Measurements from ENCODE around the gene PEX16. TPM values are rescaled to one million over a fixed set of nuclear protein-coding genes. Genes with fewer than 3 reads are reported as not detected.
"Not testable (repeated sequence)": the region's sequence is repeated elsewhere in the genome, so short reads cannot be mapped to it uniquely, and the experiment has no call there.

The PEX16 gene
- total RNA-seq, 2 experiments from 2014 or later: 28.2 to 34.6 TPM

DNA sequence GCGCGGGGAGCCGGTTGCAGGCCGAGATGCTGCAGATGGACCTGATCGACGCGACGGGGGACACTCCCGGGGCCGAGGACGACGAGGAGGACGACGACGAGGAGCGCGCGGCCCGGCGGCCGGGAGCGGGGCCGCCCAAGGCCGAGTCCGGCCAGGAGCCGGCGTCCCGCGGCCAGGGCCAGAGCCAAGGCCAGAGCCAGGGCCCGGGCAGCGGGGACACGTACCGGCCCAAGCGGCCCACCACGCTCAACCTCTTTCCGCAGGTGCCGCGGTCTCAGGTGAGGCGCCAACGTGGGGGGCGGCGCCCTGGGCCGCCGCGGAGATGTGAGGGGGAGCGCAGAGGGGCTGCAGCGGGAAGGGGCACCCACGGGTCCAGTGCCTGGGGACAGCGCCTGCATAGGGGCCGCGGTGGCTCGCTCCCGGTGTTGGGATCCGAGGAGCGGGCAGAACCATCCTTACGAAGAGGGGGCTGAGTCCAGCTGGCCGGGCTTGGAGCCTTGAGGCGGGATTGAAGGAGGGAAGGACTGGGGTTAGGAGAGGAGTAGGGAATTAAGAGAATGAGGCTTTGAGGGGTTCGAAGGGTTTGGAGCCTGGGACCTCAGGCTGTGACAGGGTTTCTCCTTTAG lies 17.4 kb downstream of the PEX16 start:
- H3K4me3 Mint-ChIP-seq: peak overlapping the region; percentile 35
- peaks cover 13% of the 10 kb centered on the region for H3K27me3 Mint-ChIP-seq
- POLR2A ChIA-PET: interaction anchor here (1.2 kb wide), 1 partner anchor 18 kb away, joined by 4 read pairs; no protein-coding TSS in a partner anchor
- H3K27ac Mint-ChIP-seq; H3K9me3 Mint-ChIP-seq; H3K36me3 Mint-ChIP-seq; intact Hi-C loops (cut with micrococcal nuclease); DNase-seq; H3K4me1 Mint-ChIP-seq (ENCODE audit: low read depth); CTCF ChIA-PET: not testable (repeated sequence)

DNA sequence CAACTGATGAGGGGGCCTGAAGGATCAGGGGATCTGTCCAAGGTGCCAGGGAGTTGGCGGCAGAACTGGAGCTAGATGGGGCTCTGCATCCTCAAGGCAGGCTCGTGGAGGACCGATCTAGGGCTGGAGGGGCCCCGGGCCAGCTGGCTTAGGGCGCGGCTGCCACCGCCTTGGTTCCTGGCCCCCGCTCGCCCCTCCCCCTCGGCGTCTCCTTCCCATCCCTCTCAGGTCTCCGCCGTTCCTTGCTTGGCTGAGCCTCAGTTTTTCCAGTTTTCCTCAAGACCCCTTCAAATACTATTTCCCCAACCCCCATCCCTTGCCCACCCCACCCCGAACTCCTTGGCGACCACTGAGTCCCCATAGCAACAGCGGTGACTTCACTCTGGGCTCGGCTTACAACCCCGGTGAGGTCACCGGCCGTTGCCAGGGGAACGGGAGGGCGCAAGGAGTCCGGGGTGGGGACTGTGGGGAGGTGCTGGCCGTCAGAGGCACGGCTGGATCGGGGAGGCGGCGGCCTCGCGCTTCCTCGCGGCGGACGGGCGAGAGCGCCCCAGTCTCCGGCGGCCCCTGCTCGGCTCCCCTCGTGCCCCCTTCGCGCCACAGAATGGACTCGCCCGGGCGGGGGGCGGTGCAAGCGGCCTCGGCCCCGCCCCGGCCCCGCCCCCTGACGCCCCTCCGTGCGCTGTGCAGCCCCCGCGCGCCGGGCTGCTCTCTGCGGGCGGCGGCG lies 18.1 kb downstream of the PEX16 start:
- CTCF ChIA-PET: no interaction called here
- H3K4me3 Mint-ChIP-seq: peak overlapping the region; percentile 37
- H3K27ac Mint-ChIP-seq: no peak overlapping the region
- POLR2A ChIA-PET: no interaction called here
- no peaks in the 10 kb centered on the region for H3K9me3 Mint-ChIP-seq
- H3K36me3 Mint-ChIP-seq: no peaks in the 10 kb centered on the region
- H3K4me1 Mint-ChIP-seq (ENCODE audit: low read depth): no peaks in the 10 kb centered on the region
- DNase-seq: peak; percentile 75
- H3K27me3 Mint-ChIP-seq: peaks cover 18% of the 10 kb centered on the region
- intact Hi-C loops (cut with micrococcal nuclease): no loop called here

DNA sequence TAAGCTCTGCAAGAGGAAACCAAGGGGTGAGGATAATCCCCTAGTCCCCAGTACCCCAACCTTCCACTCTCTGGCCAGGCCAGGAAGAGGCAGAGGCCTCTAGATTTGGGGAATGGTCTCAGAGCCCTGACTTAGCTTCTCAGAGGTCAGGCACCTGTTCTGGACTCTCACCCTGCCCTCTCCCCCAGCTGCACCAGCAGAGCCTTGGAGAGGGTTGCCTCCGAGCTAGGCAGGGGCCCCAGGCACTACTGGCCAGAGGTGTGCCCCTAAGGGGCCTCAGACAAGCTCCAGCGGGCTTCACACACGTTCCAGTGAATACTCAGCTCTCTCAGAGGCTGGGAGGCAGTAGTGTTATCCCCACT lies 18.6 kb downstream of the PEX16 start:
- H3K27me3 Mint-ChIP-seq: peaks cover 23% of the 10 kb centered on the region
- no peaks in the 10 kb centered on the region for H3K36me3 Mint-ChIP-seq
- H3K4me3 Mint-ChIP-seq: peak overlapping the region; percentile 37
- intact Hi-C loops (cut with micrococcal nuclease): no loop called here
- POLR2A ChIA-PET: interaction anchor here (1.1 kb wide), 1 partner anchor 19 kb away, joined by 3 read pairs; the partner anchor contains the start of gene PEX16
- no peaks in the 10 kb centered on the region for H3K4me1 Mint-ChIP-seq (ENCODE audit: low read depth)
- H3K27ac Mint-ChIP-seq: no peak overlapping the region
- no peaks in the 10 kb centered on the region for H3K9me3 Mint-ChIP-seq
- CTCF ChIA-PET: no interaction called here
- DNase-seq: no peak

DNA sequence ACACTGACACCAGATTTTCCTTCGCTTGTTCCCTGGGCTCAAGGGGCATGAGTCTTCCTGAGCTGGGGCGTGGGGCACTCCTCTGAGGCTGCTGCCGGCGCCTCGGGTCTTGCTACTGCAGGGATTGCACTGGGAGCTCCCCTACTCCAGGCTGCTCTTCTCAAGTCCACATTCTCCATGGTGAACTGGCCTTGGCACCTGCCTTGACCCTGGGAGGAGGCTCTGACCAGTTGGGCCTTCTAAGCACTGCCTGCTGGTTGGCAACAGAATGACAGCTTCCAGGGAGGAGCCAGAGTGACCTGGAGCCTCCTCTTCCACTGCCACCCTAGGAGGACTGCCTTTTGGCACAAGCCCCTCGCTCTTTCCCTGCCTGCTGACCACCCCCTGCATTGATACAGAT lies 20.1 kb downstream of the PEX16 start:
- no peak for DNase-seq
- ChIA-PET CTCF (no interaction called here), POLR2A (no interaction called here)
- Mint-ChIP-seq H3K9me3 (no peaks in the 10 kb centered on the region), H3K27ac (no peak overlapping the region), H3K27me3 (peaks cover 27% of the 10 kb centered on the region), H3K36me3 (no peaks in the 10 kb centered on the region), H3K4me1 (ENCODE audit: low read depth) (no peaks in the 10 kb centered on the region), H3K4me3 (no peak overlapping the region)
- intact Hi-C loops (cut with micrococcal nuclease): no loop called here

DNA sequence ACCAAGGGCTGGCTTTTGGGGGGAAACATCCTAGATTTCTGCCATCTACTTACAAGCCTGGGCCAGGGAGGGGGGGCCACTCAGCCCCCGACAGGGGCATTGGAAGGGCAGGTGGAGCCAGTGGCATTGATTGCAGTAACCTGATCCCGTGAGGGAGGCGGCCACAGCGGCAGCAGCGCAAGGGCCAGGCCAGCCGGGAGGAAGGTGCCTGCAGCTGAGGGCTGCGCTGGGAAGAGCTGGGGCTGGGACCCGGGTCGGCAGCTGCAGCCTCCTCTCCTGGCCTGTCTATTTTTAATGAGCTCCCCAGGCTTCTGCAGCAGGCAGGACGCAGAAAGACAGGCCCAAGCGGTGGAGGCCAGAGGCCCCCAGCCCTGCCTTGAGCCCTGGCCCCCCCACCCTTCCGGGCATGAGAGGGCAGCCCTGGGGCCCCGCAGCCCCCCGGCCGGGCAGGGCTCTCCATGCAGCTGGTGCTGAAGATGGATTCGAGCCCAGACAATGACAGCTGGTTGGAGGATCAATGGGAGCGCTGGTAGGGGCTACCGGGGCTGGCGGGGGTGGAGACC lies 21.2 kb downstream of the PEX16 start:
- ChIA-PET POLR2A (interaction anchor here (0.8 kb wide), 1 partner anchor 18 kb away, joined by 3 read pairs; no protein-coding TSS in a partner anchor), CTCF (no interaction called here)
- DNase-seq: no peak
- intact Hi-C loops (cut with micrococcal nuclease): no loop called here
- H3K27ac Mint-ChIP-seq: no peak overlapping the region
- H3K4me3 Mint-ChIP-seq: no peak overlapping the region
- H3K9me3 Mint-ChIP-seq: no peaks in the 10 kb centered on the region
- no peaks in the 10 kb centered on the region for H3K36me3 Mint-ChIP-seq
- H3K4me1 Mint-ChIP-seq (ENCODE audit: low read depth): no peaks in the 10 kb centered on the region
- peaks cover 27% of the 10 kb centered on the region for H3K27me3 Mint-ChIP-seq

DNA sequence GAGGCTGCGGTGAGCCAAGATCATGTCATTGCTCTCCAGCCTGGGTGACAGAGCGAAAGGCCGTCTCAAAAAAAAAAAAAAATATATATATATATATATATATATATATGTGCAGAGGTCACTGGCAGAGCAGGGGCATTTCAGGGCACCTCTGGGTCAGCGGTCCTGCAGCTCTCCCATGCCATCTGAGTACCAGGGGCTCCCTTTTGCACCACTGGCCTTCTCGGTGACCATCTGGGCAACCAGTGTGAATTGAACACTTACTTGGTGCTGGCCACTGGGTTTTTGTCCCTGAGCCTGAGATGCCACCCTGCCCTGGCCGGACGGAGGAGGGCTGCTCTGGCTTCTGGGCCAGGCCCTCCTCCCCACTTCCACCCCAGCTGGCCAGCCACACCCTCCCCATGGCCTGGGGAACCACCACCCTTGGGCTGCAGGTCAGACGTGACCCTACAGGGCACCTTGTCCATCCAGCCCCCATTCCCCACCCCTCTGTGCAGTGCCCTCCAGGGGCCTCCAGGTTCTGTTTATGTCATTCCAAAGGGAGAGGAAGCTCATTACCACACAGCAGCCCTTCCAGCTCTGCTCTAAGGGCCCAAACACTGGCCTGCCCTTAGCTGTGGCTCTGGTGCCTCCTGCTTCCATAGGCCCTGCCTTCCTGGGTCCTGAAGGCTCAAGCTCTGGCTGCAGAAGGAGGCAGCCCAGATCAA lies 22.0 kb downstream of the PEX16 start:
- CTCF ChIA-PET: no interaction called here
- H3K9me3 Mint-ChIP-seq: no peaks in the 10 kb centered on the region
- no peak for DNase-seq
- POLR2A ChIA-PET: no interaction called here
- H3K27me3 Mint-ChIP-seq: peaks cover 24% of the 10 kb centered on the region
- H3K27ac Mint-ChIP-seq: no peak overlapping the region
- intact Hi-C loops (cut with micrococcal nuclease): no loop called here
- no peaks in the 10 kb centered on the region for H3K4me1 Mint-ChIP-seq (ENCODE audit: low read depth)
- H3K36me3 Mint-ChIP-seq: no peaks in the 10 kb centered on the region
- H3K4me3 Mint-ChIP-seq: no peak overlapping the region

DNA sequence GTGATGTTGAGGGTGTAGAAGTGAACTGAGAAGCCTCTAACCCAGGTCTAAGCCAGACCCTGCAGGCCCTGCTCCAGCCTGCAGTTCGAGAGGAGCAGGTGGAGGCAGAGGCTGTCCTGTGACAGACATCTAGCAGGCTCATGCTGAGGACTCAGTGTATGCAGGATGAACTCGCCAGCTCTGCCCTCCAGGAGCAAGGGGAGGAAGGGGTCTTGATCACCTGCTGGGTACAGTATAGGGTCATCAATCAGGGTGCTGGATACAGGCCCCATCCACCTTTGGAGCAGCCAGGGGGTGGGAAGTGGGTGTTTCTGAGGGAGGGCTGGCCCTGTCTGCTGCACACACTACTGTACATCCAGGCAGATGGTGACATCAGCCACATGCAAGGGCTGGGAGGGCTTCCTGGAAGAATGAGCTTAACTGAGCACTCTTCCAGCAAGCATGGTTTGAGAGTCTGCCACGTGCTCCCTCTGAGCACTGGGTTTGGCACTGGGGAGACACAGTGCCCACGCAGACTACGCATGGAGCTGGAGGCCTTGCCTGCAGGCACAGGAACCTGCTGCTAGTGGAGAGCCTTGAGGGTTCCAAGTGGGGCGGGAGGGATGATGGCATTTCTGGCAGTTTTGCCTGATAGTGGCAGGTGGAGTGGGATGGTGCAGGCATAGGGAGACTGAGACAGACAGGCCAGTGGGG lies 23.0 kb downstream of the PEX16 start:
- DNase-seq: no peak
- Mint-ChIP-seq H3K36me3 (no peaks in the 10 kb centered on the region), H3K4me3 (no peak overlapping the region), H3K27me3 (peaks cover 21% of the 10 kb centered on the region), H3K4me1 (ENCODE audit: low read depth) (no peaks in the 10 kb centered on the region), H3K27ac (no peak overlapping the region), H3K9me3 (no peaks in the 10 kb centered on the region)
- CTCF ChIA-PET: no interaction called here
- POLR2A ChIA-PET: no interaction called here
- intact Hi-C loops (cut with micrococcal nuclease): no loop called here

DNA sequence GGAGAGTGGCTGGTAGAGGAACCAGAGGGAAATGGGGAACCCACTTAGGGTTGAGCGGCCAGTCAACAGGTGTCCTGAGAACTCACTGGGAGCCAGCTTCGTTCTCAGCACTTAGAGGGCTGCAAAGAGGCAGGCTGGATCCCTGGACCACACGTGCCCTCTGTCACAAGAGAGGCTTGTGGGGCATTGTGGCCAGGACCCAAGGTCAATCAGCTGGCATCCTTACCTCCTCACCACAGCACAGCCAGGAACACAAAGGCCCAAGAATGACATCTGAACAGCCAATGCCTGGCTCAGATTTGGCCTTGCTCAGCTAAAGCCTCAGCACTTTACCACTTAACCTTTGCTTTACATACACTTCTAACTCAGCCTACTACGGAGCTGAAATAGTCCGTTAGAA lies 24.8 kb downstream of the PEX16 start:
- CTCF ChIA-PET: no interaction called here
- intact Hi-C loops (cut with micrococcal nuclease): no loop called here
- POLR2A ChIA-PET: no interaction called here
- no peaks in the 10 kb centered on the region for H3K4me1 Mint-ChIP-seq (ENCODE audit: low read depth)
- H3K27ac Mint-ChIP-seq: no peak overlapping the region
- H3K36me3 Mint-ChIP-seq: no peaks in the 10 kb centered on the region
- no peak overlapping the region for H3K4me3 Mint-ChIP-seq
- DNase-seq: no peak
- H3K9me3 Mint-ChIP-seq: no peaks in the 10 kb centered on the region
- H3K27me3 Mint-ChIP-seq: peaks cover 18% of the 10 kb centered on the region

DNA sequence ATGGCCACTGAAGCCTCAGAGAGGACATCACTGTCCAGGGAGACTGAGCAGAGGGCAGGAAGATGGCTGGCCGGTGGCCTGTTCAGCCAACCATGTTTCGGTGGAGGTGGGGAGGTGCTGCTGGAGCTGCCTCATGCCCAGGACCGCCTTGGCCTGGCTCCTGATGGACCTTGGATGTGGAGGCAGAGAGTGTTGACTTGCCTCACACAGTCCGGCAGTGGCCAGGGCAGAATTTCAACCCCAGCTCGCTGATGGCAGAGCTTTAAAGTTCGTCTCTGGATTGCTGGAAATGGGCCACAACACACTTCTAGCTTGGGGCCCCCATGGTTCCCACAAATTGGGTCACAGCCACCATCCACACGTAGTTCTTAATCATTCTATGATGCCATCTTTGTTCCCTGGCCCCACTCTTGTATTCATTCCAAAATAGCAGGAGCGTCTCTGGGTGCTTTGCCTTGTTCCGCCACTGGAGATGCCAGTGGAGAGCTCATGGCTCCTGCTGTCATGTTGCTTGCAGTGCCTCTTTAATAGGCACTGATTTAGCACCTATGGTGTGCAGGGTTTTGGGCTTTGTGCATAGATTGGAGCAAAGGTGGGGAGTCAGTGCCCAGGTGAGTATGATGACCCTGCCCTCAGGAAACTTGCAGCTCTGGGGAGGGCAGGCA lies 26.7 kb downstream of the PEX16 start:
- H3K9me3 Mint-ChIP-seq: no peaks in the 10 kb centered on the region
- intact Hi-C loops (cut with micrococcal nuclease): no loop called here
- ChIA-PET CTCF (no interaction called here), POLR2A (no interaction called here)
- peaks cover 16% of the 10 kb centered on the region for H3K27me3 Mint-ChIP-seq
- no peak overlapping the region for H3K4me3 Mint-ChIP-seq
- no peaks in the 10 kb centered on the region for H3K4me1 Mint-ChIP-seq (ENCODE audit: low read depth)
- H3K36me3 Mint-ChIP-seq: no peaks in the 10 kb centered on the region
- no peak for DNase-seq
- H3K27ac Mint-ChIP-seq: no peak overlapping the region

DNA sequence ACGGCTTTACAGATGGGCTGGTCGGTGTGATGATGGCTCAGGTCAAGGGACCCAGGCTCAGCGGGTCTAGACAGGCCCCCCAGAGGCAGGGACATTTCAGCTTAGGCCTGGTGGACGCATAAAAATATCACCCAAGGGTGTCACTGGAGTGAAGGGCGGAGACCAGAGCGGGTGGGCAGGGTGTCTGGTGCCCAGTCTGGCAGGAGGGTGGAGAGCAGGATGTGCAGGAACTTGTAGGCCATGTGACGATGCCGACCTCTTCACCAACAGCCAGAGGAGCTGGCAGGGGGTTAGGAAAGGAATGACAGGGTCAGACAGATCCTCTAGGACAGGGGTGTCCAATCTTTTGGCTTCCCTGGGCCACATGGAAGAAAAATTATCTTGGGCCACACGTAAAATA lies 27.7 kb downstream of the PEX16 start:
- H3K9me3 Mint-ChIP-seq: no peaks in the 10 kb centered on the region
- peaks cover 4% of the 10 kb centered on the region for H3K4me1 Mint-ChIP-seq (ENCODE audit: low read depth)
- H3K4me3 Mint-ChIP-seq: no peak overlapping the region
- no peaks in the 10 kb centered on the region for H3K36me3 Mint-ChIP-seq
- ChIA-PET POLR2A (no interaction called here), CTCF (no interaction called here)
- no peak for DNase-seq
- peaks cover 11% of the 10 kb centered on the region for H3K27me3 Mint-ChIP-seq
- intact Hi-C loops (cut with micrococcal nuclease): no loop called here
- H3K27ac Mint-ChIP-seq: no peak overlapping the region

DNA sequence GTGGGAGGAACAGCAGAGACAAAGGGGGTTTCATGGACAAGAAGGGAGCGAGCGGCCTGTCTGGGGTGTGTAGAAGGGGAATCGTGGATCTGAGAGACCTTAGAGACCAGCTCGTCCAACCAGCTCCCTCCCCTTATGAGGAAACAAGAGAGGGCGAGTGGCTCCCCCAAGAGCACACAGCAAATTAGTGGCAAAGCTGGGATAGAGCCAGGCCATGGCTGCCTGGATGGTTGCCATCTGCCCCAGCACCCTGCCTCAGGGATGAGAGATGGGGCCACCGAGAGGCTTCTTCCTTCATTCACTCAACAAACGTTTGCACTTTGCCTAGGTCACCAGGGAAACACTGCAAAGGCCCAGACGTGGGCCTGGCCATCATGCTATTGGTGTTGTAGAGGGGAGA lies 28.1 kb downstream of the PEX16 start:
- H3K4me1 Mint-ChIP-seq (ENCODE audit: low read depth): peaks cover 8% of the 10 kb centered on the region
- intact Hi-C loops (cut with micrococcal nuclease): no loop called here
- ChIA-PET POLR2A (no interaction called here), CTCF (no interaction called here)
- H3K27ac Mint-ChIP-seq: no peak overlapping the region
- no peak for DNase-seq
- no peaks in the 10 kb centered on the region for H3K9me3 Mint-ChIP-seq
- no peak overlapping the region for H3K4me3 Mint-ChIP-seq
- H3K36me3 Mint-ChIP-seq: no peaks in the 10 kb centered on the region
- peaks cover 8% of the 10 kb centered on the region for H3K27me3 Mint-ChIP-seq

DNA sequence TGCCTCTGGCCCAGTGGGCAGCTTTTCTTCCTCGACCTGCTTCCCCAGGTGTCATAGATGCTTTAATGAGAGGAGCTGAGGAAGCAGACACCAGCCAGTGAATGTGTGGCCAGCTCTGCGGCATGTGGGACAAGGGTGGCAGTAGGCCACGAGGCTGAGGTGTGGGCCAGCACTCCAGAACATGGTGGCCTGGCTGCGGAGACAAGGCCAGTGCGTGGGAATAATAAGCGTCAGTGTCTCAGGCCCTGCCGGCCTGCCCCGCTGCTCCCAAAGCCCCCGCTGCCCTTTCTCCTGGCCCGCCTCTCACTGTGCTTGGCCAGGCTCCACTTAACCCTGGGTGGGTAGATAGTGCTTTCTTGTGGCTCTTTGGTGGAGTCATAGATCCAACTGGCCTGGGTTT lies 30.1 kb downstream of the PEX16 start:
- no peaks in the 10 kb centered on the region for H3K27me3 Mint-ChIP-seq
- no peak overlapping the region for H3K27ac Mint-ChIP-seq
- no peak for DNase-seq
- ChIA-PET CTCF (no interaction called here), POLR2A (no interaction called here)
- H3K4me1 Mint-ChIP-seq (ENCODE audit: low read depth): peaks cover 9% of the 10 kb centered on the region
- intact Hi-C loops (cut with micrococcal nuclease): no loop called here
- no peak overlapping the region for H3K4me3 Mint-ChIP-seq
- H3K36me3 Mint-ChIP-seq: no peaks in the 10 kb centered on the region
- H3K9me3 Mint-ChIP-seq: no peaks in the 10 kb centered on the region
